Renal cortex interstitium (tissue), 11 donors: ENCODE results near the gene NOSIP. TPM values are rescaled to one million over a fixed set of nuclear protein-coding genes. Genes with fewer than 3 reads are reported as not detected.

Experiments
- DNase-seq, 11 donors: peaks; one replicate each; pipeline ENCODE4 v3.0.0-alpha.2; 2013; ENCODE audit warnings: low read depth in 9 of 11, low spot score in 4 of 11; ENCODE audit errors: extremely low read depth in 1 of 11
- polyA plus RNA-seq, 3 donors: library from polyadenylated mRNA; unstranded; fragments of 120-200 nt; gene quantifications; one replicate each; pipeline ENCODE4 v1.2.1, GENCODE V29; 2013; ENCODE audit not compliant: insufficient read length in 3 of 3

The NOSIP gene
- polyA plus RNA-seq, 3 donors = 61.9 to 75.9 (median 67.5) TPM

- DNase-seq = no peak
Measured at GRCh38 chr19:49587227-49587626, 6.9 kb upstream of the NOSIP start.

GRCh38 chr19:49585023-49585422 lies 4.7 kb upstream of the NOSIP start:
- DNase-seq = no peak

DNA sequence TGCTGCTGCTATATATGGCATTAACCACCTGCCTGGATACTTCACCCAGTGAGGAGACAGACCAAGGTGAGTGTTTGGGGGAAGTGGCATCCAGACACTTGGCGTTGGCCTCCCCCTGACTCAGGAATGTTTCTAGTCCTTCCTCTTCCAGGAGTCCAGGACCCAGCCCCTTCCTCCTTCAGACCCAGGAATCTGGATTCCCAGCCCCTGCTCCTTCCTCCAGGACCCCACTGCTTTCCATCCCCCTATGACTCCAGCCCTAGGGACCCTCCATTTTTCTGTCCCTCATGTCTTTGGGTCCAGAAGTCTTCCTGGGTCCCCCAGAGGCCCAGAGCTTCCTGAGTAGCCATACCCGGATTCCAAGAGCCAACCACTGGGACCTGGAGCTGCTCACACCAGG lies 2.9 kb upstream of the NOSIP start:
- no peak for DNase-seq

GRCh38 chr19:49581007-49581508 lies 702 bp upstream of the NOSIP start, which contains the start of gene PRRG2:
Gene PRRG2 (plus strand): TSS chr19:49581316. CDS start chr19:49583220, 1,904 bp downstream.
- no peak for DNase-seq

DNA sequence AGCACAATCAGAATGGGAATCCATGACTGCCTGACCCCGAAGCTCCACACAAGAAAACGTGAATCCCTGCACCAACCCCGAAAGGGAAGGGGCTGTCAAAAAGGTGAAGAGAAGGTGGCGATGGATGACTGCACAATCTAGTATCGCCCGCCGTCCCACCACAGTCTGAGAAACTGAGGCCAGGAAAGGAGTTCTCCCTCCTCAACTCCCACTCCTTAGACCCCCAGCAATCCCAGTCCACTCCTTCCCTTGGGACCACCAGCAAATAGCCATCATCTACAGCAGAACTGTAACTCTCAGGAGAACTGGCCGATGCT lies 451 bp downstream of the NOSIP start:
- DNase-seq = no peak

DNA sequence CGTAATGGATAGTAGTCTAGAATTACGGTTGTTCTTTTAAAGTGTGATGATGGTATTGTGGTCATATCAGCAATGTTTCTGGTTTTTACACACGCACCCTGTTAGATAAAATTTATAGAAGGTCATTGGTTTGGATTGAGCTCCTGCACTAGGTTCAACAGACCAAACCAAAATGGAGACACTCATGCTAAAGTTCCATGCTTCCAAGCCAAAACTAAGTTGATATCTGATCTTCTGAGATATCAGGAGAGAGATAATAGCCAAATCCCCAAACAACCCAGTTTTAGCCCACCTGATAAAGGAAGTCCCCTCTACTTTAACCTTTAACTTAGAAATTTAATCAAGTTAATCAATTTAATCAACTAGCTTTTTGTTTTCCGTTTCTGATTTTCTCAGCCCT lies 1.2 kb downstream of the NOSIP start:
- no peak for DNase-seq

DNA sequence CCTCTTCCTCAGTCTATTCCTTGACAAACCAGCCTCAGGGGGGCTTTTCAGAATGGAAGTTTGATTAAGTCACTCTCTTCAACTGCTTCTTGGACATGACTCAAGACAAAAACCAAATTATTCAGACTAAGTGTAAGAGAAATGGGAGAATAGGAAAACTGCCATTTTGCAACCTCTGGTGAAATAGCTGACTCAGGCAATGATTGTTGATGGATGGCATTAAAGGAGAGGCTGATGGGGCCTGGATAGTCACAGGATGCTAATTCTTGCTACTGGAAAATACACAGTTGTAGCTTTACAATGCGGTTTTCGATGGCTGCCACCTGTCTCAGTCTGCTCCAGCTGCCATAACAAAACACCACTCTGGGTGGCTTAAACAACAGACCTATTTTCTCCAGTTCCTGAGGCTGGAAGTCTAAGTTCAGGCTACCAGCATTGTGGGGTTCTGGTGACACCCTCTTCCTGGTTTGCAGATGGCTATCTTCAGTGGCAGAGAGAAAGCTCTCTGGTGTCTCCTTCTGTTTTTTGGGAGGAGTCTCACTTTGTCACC lies 6.1 kb downstream of the NOSIP start:
- no peak for DNase-seq

GRCh38 chr19:49573425-49573824 lies 6.9 kb downstream of the NOSIP start:
- DNase-seq = no peak

- no peak for DNase-seq
Measured at GRCh38 chr19:49573009-49573408, 7.3 kb downstream of the NOSIP start.

DNA sequence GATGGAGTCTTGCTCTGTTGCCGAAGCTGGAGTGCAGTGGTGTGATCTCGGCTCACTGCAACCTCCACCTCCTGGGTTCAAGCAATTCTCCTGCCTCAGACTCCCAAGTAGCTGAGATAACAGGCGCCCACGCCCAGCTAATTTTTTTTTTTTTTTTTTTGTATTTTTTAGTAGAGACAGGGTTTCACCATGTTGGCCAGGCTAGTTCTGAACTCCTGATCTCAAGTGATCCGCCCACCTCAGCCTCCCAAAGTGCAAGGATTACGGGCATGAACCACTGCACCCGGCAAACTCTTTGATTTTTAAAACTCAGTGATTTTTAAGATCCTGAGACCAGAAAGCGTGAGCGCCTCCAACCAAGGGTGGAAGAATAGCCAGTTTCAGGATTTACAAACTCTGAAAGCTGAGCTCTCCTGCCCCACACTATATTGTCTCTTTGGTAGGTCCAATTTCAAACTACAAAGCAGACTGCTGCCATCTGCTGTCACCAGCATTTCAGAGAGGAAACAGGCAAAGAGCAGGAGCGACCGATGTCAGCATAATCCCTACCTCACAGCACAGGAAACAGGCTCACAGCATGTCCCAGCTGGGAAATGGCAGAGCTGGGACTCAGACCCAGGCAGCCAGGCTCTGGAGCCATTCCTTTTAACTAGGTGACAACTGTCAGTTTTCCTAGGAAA lies 9.2 kb downstream of the NOSIP start:
- DNase-seq = no peak

DNA sequence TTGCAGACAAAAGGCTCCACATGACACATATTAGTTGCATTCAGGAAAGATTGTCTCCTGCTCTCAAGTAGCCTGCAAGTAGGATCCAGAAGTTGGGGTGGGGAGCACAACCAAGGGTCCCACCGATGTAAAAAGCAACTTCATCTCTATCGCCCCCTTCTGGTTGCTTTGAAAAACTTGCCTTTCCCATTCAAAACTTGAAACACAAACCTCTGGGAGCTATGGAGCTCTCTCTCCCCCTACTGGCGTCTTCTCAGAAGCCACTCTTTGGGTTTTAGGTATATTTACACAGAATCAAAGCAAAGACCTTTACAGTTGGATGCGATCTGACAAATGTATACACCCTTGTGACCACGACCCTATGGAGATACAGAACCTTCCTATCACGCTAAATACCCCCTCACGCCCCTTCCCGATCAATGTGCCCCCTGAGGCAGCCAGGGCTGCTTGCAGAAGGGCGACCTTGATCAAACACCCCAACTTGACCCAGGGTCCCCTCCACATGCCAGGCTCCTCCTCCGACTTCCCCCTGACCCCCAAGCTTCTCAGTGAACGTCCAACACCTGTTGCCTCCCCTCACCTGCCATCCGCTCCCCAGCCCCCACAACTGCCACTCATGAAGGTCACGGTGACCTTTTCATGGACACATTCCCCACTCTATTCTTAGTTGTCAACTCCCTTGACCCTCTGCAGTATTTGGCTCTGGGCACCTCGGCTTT lies 10.1 kb downstream of the NOSIP start:
- peak in 6 of 11 donors; percentile 75 to 88 (median 79) for DNase-seq

DNA sequence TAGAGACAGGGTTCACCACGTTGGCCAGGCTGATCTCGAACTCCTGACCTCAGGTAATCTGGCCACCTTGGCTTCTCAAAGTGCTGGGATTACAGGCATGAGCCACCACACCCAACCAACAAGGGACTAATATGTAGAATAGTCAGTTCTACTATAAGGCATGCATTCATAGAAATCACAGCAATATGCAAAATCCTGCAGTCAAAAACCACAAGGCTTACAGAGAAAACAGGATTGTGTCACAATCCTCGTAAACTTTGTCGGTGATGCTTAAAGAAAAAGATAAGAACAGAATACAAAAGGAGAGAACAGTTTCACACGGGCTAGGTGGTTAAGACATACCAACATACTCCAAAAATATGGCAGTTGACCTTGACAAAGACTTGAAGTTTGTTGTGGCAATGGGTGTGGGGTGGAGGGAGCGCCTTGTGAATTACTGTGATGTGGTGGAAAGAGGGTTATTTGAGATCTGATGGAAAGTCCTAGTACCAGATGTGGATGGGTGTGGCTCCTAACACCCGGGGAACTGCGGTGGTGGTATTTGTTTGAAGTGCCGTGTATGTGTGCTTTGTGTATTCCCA lies 12.4 kb downstream of the NOSIP start:
- no peak for DNase-seq

DNA sequence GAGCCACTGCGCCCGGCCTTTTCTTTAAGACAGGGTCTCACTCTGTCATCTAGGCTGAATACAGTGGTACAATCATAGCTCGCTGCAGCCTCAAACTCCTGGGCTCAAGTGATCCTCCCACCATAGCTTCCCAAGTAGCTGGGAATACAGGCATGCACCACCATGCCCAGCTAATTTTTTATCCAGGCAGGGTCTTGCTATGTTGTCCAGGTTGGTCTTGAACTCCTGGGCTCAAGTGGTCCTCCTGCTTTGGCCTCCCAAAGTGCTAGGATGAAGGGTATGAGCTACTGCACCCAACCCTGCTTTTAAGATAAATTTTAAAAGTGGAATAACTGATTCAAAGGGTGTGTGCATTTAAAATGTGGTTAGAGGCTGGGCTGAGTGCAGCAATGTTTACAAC lies 14.1 kb downstream of the NOSIP start:
- no peak for DNase-seq

GRCh38 chr19:49565261-49565660 lies 15.1 kb downstream of the NOSIP start:
- DNase-seq = no peak

- DNase-seq = no peak
Measured at GRCh38 chr19:49564616-49565045, 15.7 kb downstream of the NOSIP start.

- no peak for DNase-seq
Measured at GRCh38 chr19:49560358-49560900, 19.9 kb downstream of the NOSIP start.

GRCh38 chr19:49559928-49560327 lies 20.4 kb downstream of the NOSIP start:
- DNase-seq = no peak

- no peak for DNase-seq
Measured at GRCh38 chr19:49559443-49559842, 20.9 kb downstream of the NOSIP start.

GRCh38 chr19:49558591-49558990 lies 21.8 kb downstream of the NOSIP start:
- DNase-seq = no peak
